Body of pancreas (tissue), 4 donors: ENCODE measurements around the gene FOXJ2.

Source experiments
- POLR2A ChIP-seq, 3 donors: fragments of 450-650 bp; IDR thresholded peaks; one replicate each; pipeline ENCODE4 v1.6.1; 2016; ENCODE audit warnings: antibody characterized with exemption in 3 of 3, mild to moderate bottlenecking in 2 of 3
- TF ChIP-seq, protein P1 (sequence below), 7 experiments: fragments of 450-650 bp in 4 of 7; fragments of 200-600 bp in 3 of 7; sonication (generic) in 3 of 7; IDR thresholded peaks; one replicate each; pipeline ENCODE4 v1.5.1; 2016 to 2019; ENCODE audit warnings: antibody characterized with exemption in 7 of 7

DNA sequence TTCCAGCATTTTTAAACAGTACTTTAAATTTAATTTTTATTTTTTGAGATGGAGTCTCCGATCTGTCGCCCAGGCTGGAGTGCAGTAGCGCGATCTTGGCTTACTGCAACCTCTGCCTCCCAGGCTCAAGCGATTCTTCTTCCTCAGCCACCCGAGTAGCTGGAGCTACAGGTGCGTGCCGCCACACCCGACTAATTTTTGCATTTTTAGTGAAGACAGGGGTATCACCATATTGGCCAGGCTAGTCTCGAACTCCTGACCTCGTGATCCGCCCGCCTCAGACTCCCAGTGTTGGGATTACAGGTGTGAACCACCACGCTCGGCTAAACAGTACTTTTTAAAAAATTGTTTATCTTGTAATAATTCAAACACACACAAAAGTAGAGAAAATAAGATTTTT, 4.2 kb upstream of the FOXJ2 start:
- TF ChIP-seq, protein P1, sequence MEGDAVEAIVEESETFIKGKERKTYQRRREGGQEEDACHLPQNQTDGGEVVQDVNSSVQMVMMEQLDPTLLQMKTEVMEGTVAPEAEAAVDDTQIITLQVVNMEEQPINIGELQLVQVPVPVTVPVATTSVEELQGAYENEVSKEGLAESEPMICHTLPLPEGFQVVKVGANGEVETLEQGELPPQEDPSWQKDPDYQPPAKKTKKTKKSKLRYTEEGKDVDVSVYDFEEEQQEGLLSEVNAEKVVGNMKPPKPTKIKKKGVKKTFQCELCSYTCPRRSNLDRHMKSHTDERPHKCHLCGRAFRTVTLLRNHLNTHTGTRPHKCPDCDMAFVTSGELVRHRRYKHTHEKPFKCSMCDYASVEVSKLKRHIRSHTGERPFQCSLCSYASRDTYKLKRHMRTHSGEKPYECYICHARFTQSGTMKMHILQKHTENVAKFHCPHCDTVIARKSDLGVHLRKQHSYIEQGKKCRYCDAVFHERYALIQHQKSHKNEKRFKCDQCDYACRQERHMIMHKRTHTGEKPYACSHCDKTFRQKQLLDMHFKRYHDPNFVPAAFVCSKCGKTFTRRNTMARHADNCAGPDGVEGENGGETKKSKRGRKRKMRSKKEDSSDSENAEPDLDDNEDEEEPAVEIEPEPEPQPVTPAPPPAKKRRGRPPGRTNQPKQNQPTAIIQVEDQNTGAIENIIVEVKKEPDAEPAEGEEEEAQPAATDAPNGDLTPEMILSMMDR (IDR thresholded peaks at IDR 0.05): no peak
- TF ChIP-seq POLR2A (IDR thresholded peaks at IDR 0.05): no peak
